Fibroblast of pulmonary artery (primary cell): ENCODE results near the gene POC1B.

Experiments used
- DNase-seq: peaks from one replicate; pipeline ENCODE4 v3.0.0-alpha.2; 2010; ENCODE audit warnings: low read depth
- H3K4me3 ChIP-seq: replicated peaks from 2 replicates; pipeline ENCODE4 v1.5.1; 2011; ENCODE audit warnings: low read depth, mild to moderate bottlenecking, control low read depth, low read length, moderate library complexity
- CTCF ChIP-seq: IDR thresholded peaks from 2 replicates; pipeline ENCODE4 v1.5.1; 2011; ENCODE audit warnings: mild to moderate bottlenecking, control low read depth, low read length, inconsistent platforms; ENCODE audit errors: missing control alignments

The POC1B gene

GRCh38 chr12:89411846-89412245, 114.0 kb downstream of the POC1B start:
- DNase-seq, result no peak
- TF ChIP-seq CTCF, result no peak
- H3K4me3 ChIP-seq, result no peak overlapping the region

- H3K4me3 ChIP-seq, result no peak overlapping the region
- TF ChIP-seq CTCF, result no peak
- no peak for DNase-seq
Measured at GRCh38 chr12:89411234-89411633, 114.6 kb downstream of the POC1B start.

- no peak overlapping the region for H3K4me3 ChIP-seq
- DNase-seq, result no peak
- TF ChIP-seq CTCF, result no peak
Measured at GRCh38 chr12:89405626-89406345, 120.1 kb downstream of the POC1B start.

GRCh38 chr12:89401433-89402058, 124.3 kb downstream of the POC1B start:
- no peak for TF ChIP-seq CTCF
- H3K4me3 ChIP-seq, result no peak overlapping the region
- DNase-seq, result no peak

GRCh38 chr12:89400415-89400814, 125.4 kb downstream of the POC1B start:
- no peak for DNase-seq
- TF ChIP-seq CTCF, result no peak
- H3K4me3 ChIP-seq, result no peak overlapping the region

- H3K4me3 ChIP-seq, result no peak overlapping the region
- no peak for DNase-seq
- TF ChIP-seq CTCF, result no peak
Measured at GRCh38 chr12:89395712-89396111, 130.1 kb downstream of the POC1B start.
